Astrocyte (in vitro differentiated cells and primary cell): ENCODE results near the gene RALGPS1. TPM values are rescaled to one million over a fixed set of nuclear protein-coding genes. Genes with fewer than 3 reads are reported as not detected.

Experiments
- DNase-seq: peaks from one replicate; pipeline ENCODE4 v3.0.0-alpha.2; 2010; ENCODE audit warnings: low read depth
- FAIRE-seq: peaks from 2 replicates; lab custom pipeline; 2011; peaks lifted over from hg19 to GRCh38; lab: Jason Lieb, UNC
- H2AFZ ChIP-seq: 2 replicates; pipeline ENCODE4 v1.6.0; 2012; ENCODE audit warnings: low read depth, low read length, inconsistent platforms
- H3K27ac ChIP-seq: 2 replicates; pipeline ENCODE4 v1.5.1; 2011; ENCODE audit warnings: low read depth, low read length, inconsistent platforms
- H3K27me3 ChIP-seq: 2 replicates; pipeline ENCODE4 v1.6.0; 2011; ENCODE audit warnings: low read length, inconsistent platforms; ENCODE audit not compliant: insufficient read depth
- H3K36me3 ChIP-seq: 2 replicates; pipeline ENCODE4 v1.5.1; 2011; ENCODE audit warnings: low read length, inconsistent platforms; ENCODE audit not compliant: insufficient read depth
- H3K4me1 ChIP-seq: 2 replicates; pipeline ENCODE4 v1.5.1; 2011; ENCODE audit warnings: low read length, inconsistent platforms; ENCODE audit not compliant: insufficient read depth
- H3K4me2 ChIP-seq: 2 replicates; pipeline ENCODE4 v1.6.0; 2012; ENCODE audit warnings: low read length, inconsistent platforms
- H3K4me3 ChIP-seq: 2 replicates; pipeline ENCODE4 v1.5.1; 2011; ENCODE audit warnings: low read depth, mild to moderate bottlenecking, low read length, inconsistent platforms; ENCODE audit not compliant: insufficient read depth
- H3K79me2 ChIP-seq: 2 replicates; pipeline ENCODE4 v1.6.0; 2012; ENCODE audit warnings: mild to moderate bottlenecking, low read length, inconsistent platforms; ENCODE audit not compliant: insufficient read depth
- H3K9ac ChIP-seq: 2 replicates; pipeline ENCODE4 v1.6.0; 2012; ENCODE audit warnings: mild to moderate bottlenecking, low read length, inconsistent platforms
- H3K9me3 ChIP-seq: 2 replicates; pipeline ENCODE4 v1.5.1; 2012; ENCODE audit warnings: low read depth, mild to moderate bottlenecking, low read length, inconsistent platforms; ENCODE audit not compliant: insufficient read depth
- H4K20me1 ChIP-seq: 2 replicates; pipeline ENCODE4 v1.6.0; 2012; ENCODE audit warnings: low read length, inconsistent platforms; ENCODE audit not compliant: insufficient read depth
- H3K27ac Mint-ChIP-seq: one replicate; pipeline ENCODE4 v1.8.0; 2021; ENCODE audit warnings: mild to moderate bottlenecking, mixed read lengths; ENCODE audit not compliant: unreplicated experiment
- H3K27me3 Mint-ChIP-seq: one replicate; pipeline ENCODE4 v1.8.0; 2021; ENCODE audit warnings: low read depth, mixed read lengths; ENCODE audit not compliant: unreplicated experiment
- H3K36me3 Mint-ChIP-seq: one replicate; pipeline ENCODE4 v1.8.0; 2021; ENCODE audit warnings: low read depth, mixed read lengths; ENCODE audit not compliant: unreplicated experiment
- H3K4me1 Mint-ChIP-seq: one replicate; pipeline ENCODE4 v1.8.0; 2021; ENCODE audit warnings: low read depth, mixed read lengths; ENCODE audit not compliant: unreplicated experiment
- H3K4me3 Mint-ChIP-seq: one replicate; pipeline ENCODE4 v1.8.0; 2021; ENCODE audit warnings: mild to moderate bottlenecking, moderate library complexity, mixed read lengths; ENCODE audit not compliant: unreplicated experiment
- H3K9me3 Mint-ChIP-seq: one replicate; pipeline ENCODE4 v1.8.0; 2021; ENCODE audit warnings: mild to moderate bottlenecking, mixed read lengths; ENCODE audit not compliant: unreplicated experiment
- EZH2 ChIP-seq: IDR thresholded peaks from 2 replicates; pipeline ENCODE4 v1.6.1; 2012; ENCODE audit warnings: mild to moderate bottlenecking, low read length, inconsistent platforms; ENCODE audit not compliant: insufficient read depth
- total RNA-seq: library from RNA; stranded (reverse); gene quantifications from 2 replicates; pipeline ENCODE4 v1.2.1, GENCODE V29; 2021
- TF ChIP-seq, protein P1 (sequence below): IDR thresholded peaks from 2 replicates; pipeline ENCODE4 v1.5.1; 2011; ENCODE audit warnings: low read depth, mild to moderate bottlenecking, inconsistent platforms, low read length, moderate library complexity; ENCODE audit not compliant: insufficient read depth

RALGPS1 gene
- total RNA-seq, 1 donor from 2014 or later: 2.8 TPM

DNA sequence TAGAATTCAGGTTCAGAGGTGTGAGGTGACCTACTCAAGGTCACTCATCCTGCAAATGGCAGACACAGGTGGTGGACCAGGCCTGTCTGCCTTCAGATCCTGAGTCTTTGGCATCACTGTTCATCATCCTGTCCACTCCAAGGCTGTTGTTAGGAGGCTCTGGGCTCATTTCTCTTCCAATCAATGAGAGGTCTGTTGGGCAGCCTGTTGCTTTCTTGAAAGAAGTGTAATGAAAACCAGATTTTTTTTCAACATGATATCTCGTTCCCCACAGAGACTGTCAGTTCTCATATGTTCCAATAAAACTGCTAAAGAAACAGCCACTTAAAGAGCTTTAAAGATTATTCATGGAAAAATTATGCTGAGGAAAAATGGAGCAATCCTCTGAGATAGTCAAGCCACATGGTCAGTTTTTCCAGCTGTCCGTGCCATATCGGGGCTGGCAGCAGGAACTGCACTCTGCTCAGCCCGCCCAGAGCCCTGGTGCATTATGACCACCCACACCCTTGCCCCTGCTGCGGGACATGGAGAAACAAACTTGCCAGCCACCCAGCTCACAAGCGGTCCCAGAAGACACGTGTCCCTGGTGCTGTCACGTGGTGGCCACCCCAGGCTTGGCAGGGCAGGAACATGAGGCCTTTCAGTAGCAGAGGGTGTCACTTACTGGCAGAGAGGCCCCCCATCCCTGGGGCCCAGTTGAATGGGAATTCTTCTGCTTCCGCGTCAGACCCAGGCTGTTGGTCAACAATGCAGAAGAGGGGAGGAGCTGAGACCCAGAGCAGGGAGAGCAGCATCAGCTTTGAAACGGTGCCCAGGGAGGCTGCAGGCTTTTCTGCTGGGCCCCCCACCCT, 271.6 kb downstream of the RALGPS1 start:
- Histone ChIP-seq H3K4me3 (no peak overlapping the region), H3K9me3 (no peaks in the 10 kb centered on the region), H3K4me2 (peak overlapping the region; percentile 47), H3K36me3 (no peaks in the 10 kb centered on the region), H4K20me1 (no peaks in the 10 kb centered on the region), H3K27me3 (peaks cover 12% of the 10 kb centered on the region), H3K27ac (peak overlapping the region; percentile 29), H3K79me2 (no peaks in the 10 kb centered on the region), H3K4me1 (peaks cover 25% of the 10 kb centered on the region), H3K9ac (no peak overlapping the region), H2AFZ (no peak overlapping the region)
- H3K9me3 Mint-ChIP-seq: peaks cover 5% of the 10 kb centered on the region
- H3K4me3 Mint-ChIP-seq: no peak overlapping the region
- H3K27me3 Mint-ChIP-seq: peaks cover 9% of the 10 kb centered on the region
- DNase-seq (peak; percentile 80), FAIRE-seq (no peak)
- H3K27ac Mint-ChIP-seq: no peak overlapping the region
- H3K4me1 Mint-ChIP-seq: peaks cover 19% of the 10 kb centered on the region
- peaks cover 2% of the 10 kb centered on the region for H3K36me3 Mint-ChIP-seq
- TF ChIP-seq EZH2: no peak

DNA sequence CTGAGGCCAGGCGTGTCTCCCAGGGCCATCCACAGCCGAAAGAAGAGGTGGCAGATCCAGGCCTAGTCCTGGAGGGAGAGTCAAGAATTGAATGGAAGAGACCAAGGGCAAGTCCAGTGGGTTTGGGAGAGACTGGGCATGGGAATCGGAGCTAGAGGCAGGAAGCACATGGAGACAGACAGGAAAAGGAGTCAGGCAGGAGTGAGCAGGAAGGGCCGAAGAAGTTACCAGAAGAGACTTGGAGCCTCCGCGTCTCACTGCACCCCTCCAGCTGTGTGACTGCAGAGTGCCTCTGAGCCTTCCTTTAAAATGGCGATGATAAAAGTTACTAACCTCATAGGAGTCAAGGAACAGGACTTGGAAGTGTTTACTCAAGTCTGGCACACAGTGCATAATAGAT, 272.2 kb downstream of the RALGPS1 start:
- H3K27ac ChIP-seq: no peak overlapping the region
- Mint-ChIP-seq H3K27me3 (peaks cover 7% of the 10 kb centered on the region), H3K36me3 (no peaks in the 10 kb centered on the region), H3K27ac (no peak overlapping the region), H3K4me1 (peaks cover 21% of the 10 kb centered on the region), H3K4me3 (no peak overlapping the region), H3K9me3 (peaks cover 5% of the 10 kb centered on the region)
- FAIRE-seq (no peak), DNase-seq (no peak)
- peaks cover 14% of the 10 kb centered on the region for H3K27me3 ChIP-seq
- no peaks in the 10 kb centered on the region for H4K20me1 ChIP-seq
- no peaks in the 10 kb centered on the region for H3K79me2 ChIP-seq
- no peak overlapping the region for H3K4me3 ChIP-seq
- H3K4me2 ChIP-seq: peak overlapping the region; percentile 47
- H3K9me3 ChIP-seq: no peaks in the 10 kb centered on the region
- TF ChIP-seq, protein P1, sequence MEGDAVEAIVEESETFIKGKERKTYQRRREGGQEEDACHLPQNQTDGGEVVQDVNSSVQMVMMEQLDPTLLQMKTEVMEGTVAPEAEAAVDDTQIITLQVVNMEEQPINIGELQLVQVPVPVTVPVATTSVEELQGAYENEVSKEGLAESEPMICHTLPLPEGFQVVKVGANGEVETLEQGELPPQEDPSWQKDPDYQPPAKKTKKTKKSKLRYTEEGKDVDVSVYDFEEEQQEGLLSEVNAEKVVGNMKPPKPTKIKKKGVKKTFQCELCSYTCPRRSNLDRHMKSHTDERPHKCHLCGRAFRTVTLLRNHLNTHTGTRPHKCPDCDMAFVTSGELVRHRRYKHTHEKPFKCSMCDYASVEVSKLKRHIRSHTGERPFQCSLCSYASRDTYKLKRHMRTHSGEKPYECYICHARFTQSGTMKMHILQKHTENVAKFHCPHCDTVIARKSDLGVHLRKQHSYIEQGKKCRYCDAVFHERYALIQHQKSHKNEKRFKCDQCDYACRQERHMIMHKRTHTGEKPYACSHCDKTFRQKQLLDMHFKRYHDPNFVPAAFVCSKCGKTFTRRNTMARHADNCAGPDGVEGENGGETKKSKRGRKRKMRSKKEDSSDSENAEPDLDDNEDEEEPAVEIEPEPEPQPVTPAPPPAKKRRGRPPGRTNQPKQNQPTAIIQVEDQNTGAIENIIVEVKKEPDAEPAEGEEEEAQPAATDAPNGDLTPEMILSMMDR: no peak
- TF ChIP-seq EZH2: no peak
- no peaks in the 10 kb centered on the region for H3K36me3 ChIP-seq
- H3K4me1 ChIP-seq: peaks cover 25% of the 10 kb centered on the region
- H2AFZ ChIP-seq: no peak overlapping the region
- no peak overlapping the region for H3K9ac ChIP-seq

DNA sequence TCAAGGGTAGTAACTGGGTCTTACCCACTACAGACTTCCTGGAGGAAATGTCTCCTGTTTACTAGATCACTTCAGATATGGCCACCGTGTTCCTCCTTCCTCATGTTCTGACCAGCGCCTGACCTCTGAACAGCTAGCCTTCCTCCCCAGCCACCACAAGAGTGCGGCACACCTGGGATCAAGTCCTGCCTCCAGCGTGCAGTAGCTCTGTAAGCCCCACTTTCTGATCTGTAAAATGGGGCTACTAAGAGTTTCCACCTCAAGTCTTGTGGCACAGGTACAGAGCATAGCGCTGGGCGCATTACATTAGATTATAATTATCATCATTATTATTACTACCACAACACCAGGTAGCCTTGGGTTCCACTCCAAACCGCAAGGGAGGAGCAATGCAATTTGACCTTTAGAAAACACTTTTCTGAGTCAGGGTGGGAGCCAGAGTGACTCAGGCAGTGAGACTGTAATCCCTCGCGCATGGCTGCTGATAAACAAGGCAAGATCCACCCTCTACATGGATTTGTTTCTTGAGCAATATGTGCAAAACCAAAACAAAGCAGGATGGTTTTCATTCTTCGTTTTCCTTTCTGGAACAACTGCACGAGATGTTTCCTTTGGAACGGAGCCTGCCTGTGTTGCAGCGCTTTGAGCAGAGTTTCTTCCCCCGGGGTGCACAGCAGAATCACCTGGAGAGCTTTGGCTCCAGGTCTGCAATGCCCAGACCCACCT, 272.8 kb downstream of the RALGPS1 start:
- peaks cover 21% of the 10 kb centered on the region for H3K4me1 Mint-ChIP-seq
- H3K27me3 Mint-ChIP-seq: peaks cover 13% of the 10 kb centered on the region
- H3K36me3 Mint-ChIP-seq: no peaks in the 10 kb centered on the region
- H3K27ac Mint-ChIP-seq: no peak overlapping the region
- peaks cover 5% of the 10 kb centered on the region for H3K9me3 Mint-ChIP-seq
- peaks cover 18% of the 10 kb centered on the region for H3K27me3 ChIP-seq
- H3K4me3 Mint-ChIP-seq: no peak overlapping the region
- FAIRE-seq: peak; percentile 94
- no peaks in the 10 kb centered on the region for H3K79me2 ChIP-seq
- H3K9ac ChIP-seq: no peak overlapping the region
- no peak overlapping the region for H3K27ac ChIP-seq
- H3K9me3 ChIP-seq: no peaks in the 10 kb centered on the region
- H3K4me2 ChIP-seq: peak overlapping the region; percentile 66
- TF ChIP-seq, protein P1: no peak
- TF ChIP-seq EZH2: no peak
- peak; percentile 97 for DNase-seq
- H3K4me1 ChIP-seq: peaks cover 25% of the 10 kb centered on the region
- no peak overlapping the region for H3K4me3 ChIP-seq
- H3K36me3 ChIP-seq: no peaks in the 10 kb centered on the region
- H4K20me1 ChIP-seq: no peaks in the 10 kb centered on the region
- H2AFZ ChIP-seq: no peak overlapping the region
